ENCODE measurements around the gene ELK4. TPM values are rescaled to one million over a fixed set of nuclear protein-coding genes. Genes with fewer than 3 reads are reported as not detected.

ELK4 gene
- total RNA-seq, 1 donor from 2014 or later, result 35.2 TPM

DNA sequence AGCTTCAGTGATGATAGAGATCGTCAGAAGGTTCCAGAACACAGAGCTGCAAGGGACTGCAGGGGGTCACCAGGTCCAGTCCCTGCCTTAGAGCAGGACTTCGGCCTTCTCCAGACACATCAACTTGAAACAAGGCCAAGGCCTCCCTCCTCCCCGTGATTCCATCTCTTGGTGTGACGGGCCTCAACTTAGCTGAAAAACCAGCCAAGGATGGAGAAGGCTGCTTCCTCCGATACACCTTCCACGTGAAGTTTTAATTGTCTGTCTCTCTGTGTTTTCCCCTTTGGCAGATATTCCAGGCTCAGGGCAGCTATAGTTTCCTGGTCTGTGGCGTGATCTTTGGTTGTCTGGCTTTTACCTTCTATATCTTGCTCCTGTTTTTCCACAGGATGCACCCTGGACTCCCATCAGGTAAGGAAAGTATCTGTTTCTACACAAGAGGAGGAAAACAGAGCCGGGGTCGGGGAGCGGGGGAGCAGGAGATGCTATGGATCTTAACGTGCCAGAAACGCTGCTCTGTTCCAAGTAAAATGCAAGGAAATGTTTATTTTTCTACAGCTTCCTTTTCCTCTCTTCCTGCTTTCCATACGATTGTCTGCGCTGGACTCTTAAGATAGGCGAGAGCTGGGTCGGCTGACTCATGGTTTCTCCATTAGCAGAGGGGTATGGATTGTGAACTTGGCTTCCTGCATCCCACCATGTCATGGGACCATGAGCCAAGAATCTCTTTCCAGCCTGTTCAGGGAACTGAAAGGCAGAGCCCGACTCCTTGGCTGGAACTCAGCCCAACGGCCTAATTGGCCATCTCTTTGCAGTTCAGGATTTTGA lies 32.8 kb downstream of the ELK4 start:
- DNase-seq (ENCODE audit: extremely low read depth, low read depth, low spot score), result peak; percentile 96

DNA sequence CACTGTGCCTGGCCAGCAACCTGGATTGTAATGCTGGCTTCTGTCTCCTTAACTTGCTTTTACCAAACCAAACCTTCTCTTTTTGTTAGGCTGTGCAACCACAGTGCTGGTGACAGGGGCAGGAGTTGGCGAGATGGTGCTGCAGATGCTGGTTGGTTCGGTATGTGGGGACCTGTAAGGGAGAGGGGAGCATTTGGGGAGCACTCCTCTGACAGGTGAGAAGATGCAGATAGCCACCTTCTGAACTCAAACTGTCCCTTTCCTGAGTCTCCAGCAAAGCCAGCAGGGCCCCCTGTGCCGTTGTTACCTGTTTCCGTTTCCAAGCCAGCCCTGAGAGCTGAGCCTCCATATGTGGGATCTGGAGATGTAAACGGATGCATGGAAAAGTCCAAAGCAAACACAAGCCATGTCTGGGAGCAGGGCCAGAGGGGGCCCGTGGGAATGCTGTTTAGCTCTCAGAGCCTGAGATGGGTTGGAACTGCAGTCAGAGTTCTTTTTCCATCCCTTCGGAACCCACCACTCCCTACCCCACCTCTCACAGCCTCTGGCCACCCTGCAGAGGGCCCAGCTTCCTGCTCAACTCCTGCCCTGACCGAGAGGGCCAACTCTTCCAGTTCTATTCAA lies 34.0 kb downstream of the ELK4 start:
- DNase-seq (ENCODE audit: extremely low read depth, low read depth, low spot score), result no peak

DNA sequence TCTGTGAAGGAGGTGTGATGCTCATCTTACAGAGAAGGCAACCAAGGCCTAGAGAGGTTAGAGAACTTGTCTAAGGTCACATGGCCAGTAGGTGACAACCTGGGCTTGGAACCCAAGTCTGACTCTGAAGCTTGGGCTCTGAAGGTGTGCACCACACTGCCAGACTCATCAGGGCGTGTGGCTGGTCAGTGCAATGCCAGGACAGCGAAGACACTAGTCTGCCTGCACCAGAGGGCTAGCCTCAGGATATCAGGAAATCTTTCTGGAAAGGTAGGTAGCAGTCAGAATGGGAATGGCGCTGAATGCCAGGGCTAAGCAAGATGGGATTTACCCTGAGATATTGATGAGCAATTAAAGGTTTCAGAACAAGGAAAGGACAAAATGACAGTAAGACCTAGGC lies 34.9 kb downstream of the ELK4 start:
- DNase-seq (ENCODE audit: extremely low read depth, low read depth, low spot score), result no peak

DNA sequence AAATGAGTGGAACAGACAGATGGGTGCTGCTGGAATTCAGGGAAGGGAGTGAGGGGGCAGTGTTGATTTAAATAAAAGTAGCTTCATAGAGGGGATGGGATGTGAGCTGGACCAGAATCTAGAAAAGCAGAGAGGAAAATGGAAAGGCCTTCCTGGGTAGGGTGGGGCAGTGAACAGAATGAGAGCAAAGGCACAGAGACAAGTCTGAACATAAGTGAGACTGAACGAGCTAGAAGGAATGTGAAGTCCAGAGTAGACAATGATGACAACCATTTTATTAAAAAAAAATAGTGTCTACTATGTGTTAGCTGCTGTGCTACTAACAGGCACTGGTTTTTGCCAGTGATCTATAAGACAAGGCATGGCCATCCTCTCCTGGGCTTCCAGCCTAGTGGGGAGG lies 36.0 kb downstream of the ELK4 start:
- DNase-seq (ENCODE audit: extremely low read depth, low read depth, low spot score), result no peak

DNA sequence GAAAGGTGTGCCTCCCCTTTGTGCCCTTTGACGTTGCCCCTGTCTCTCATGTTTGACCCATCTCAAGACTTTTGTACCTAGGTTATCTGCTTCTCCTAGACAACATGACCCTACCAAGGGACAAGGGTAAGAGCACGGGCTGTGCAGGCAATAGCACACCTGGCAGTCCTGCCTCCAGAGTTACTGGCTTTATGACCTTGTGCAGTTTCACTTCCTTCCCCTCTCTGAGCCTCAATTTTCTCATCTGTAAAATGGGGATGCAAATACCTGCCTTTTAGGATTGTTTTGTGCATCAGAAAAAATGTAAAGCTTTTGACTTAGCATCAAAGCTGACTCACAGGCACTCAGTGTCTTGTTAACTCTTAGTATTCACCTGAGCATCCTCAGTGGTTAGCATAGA lies 36.4 kb downstream of the ELK4 start:
- no peak for DNase-seq (ENCODE audit: extremely low read depth, low read depth, low spot score)

DNA sequence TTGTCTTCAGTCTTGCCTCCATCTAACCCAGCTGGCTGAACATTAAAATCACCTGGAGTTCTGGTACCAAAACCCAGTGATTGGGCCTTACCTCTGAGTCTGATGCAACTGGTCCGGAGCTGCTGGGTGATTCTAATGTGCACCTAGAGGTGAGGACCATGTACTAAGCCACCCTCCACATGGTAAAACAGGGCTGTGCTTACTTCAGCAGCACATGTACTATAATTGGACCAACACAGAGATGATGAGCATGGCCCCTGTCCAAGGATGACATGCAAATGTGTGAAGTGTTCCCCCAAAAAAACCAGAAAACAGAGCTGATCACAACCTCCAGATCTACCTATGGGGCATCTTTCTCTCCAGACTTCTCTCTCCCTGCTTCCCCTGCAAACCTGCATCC lies 37.0 kb downstream of the ELK4 start:
- no peak for DNase-seq (ENCODE audit: extremely low read depth, low read depth, low spot score)

DNA sequence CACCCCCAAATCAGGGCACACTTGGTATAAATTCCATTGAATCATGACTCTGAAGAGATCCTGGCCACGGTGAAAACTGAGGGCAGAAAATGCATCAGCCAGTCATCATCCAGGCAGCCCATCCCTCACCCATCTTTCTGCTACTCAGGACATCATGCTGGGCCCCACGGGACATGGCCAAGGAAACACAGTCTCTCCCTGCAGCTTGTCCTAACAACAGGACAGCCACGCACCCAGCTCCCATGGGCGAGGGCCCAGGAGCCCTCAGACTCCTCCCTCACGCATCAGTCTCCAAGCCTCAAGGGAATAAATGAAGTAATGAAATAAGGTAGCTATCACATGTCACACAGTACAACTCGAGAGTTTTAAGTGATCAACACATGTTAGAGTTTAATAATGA lies 37.8 kb downstream of the ELK4 start:
- DNase-seq (ENCODE audit: extremely low read depth, low read depth, low spot score), result no peak

DNA sequence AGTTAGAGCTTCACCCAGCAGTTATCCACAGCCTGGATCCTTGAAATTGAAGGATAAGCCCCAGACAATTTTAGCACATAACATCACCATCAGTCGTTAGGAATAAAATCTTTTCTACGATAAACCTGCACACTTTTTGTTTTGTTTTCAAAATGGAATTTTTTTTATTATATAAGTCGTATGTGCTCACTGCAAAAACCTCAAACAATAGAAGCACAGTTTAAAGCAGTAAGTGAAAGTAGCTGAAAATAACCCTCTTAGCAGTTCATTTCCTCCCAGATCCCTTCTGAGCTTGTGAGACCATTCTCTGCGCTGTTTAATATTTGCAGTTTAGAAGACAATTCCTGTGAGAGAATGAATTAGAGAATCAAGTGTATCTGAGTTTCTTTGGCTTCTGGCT lies 38.3 kb downstream of the ELK4 start:
- no peak for DNase-seq (ENCODE audit: extremely low read depth, low read depth, low spot score)

DNA sequence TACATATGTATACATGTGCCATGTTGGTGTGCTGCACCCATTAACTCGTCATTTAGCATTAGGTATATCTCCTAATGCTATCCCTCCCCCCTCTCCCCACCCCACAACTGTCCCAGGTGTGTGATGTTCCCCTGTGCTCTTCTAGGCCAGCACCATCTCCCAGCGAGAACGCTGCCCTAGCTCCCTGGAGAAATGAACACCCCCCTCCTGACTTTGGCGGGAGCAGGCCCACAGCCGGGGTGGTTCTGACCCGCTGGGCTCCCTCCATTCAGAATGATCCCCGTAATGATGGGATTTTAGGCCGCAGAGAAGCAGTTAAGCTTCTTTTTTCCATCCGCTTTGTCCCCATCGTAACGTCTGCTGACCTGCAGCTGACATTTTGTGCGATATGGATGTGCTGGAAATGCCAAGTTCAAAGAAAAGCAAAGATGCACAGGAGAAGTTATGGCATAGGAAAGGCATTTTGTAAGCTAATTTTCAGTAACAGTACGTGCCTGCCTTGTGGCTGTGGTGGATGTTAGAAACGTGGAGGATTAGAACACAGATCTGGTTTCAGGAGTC lies 39.3 kb downstream of the ELK4 start:
- no peak for DNase-seq (ENCODE audit: extremely low read depth, low read depth, low spot score)

DNA sequence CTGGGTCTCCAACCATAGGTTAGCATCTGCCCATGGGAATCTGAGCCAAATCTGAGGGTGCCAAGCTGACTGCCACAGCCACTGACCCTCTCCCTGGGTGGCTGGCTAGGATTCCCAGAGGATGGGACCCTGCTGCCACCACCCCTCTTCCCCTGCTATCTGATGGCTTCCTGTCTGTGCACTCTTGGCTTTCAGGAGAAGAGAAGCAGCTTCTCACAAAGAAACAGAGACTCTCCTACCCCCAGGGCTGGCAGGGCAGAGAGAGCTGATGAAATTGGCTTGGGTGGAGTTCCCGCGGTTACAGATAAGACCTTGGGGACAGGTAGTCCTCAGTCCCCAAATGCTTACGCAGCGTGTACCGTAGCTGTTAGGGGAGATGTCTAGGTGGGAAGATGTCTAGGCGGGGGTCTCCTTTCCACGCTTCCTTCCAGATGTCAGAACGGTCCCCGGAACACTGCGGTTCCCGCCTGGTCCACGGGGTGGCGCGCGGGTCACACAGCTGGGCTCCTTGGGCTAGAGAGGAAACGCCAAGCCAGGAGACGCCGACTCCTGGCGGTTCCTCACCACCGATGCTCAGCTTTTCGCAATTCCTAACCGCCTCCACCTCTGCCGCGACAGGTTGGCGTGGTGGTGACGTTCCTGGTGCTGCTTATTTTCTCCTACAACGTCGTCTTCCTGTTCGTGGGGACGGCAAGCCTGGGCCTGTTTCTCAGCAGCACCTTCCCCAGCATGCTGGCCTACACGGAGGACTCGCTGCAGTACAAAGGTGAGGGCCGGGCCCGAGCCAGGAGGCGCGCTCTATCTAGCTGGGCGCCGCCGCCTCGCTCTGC lies 40.1 kb downstream of the ELK4 start:
- no peak for DNase-seq (ENCODE audit: extremely low read depth, low read depth, low spot score)

DNA sequence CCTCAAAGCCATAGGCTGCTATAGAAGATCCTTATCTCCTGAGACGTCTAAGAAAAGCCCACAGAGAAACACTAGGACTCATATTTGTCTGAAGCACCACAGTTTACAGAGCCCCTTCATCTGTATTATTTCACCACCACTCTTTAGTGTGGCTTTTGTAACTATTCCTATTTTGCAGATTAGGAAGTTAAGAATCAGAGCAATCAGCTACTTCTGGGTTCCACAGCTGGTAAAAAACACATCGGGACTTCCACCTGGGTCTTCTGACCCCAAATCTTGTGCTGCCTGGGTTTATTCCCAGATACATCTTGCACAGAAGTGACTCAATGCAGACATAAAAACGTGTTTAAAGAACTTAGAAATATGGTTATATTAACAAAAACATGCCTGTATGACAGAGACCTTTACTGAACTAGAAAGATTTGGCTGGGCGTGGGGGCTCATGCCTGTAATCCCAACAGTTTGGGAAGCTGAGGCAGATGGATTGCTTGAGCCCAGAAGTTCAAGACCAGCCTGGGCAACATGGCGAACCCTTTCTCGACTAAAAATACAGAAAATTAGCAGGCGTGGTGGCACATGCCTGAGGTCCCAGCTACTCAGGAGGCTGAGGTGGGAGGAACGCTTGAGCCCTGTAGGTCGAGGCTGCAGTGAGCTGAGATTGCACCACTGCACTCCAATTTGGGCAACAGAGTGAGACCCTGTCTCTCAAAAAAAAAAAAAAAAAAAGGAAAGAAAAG lies 40.9 kb downstream of the ELK4 start:
- no peak for DNase-seq (ENCODE audit: extremely low read depth, low read depth, low spot score)

DNA sequence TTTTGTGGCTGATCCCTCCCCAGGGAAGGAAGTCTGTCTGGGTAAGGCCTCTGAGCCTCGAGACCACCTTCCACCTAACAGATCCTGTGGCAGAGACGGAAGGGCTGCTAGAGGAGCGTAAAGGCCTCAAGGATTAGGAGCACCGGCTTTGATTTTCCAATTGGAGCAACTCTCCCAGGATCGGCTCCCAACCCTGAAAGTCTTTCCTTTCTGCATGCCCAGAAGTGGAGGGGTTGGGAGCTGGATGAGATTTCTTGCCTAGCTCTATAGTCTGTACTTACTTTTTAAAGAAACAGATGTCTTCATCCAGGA lies 41.4 kb downstream of the ELK4 start:
- DNase-seq (ENCODE audit: extremely low read depth, low read depth, low spot score), result no peak

DNA sequence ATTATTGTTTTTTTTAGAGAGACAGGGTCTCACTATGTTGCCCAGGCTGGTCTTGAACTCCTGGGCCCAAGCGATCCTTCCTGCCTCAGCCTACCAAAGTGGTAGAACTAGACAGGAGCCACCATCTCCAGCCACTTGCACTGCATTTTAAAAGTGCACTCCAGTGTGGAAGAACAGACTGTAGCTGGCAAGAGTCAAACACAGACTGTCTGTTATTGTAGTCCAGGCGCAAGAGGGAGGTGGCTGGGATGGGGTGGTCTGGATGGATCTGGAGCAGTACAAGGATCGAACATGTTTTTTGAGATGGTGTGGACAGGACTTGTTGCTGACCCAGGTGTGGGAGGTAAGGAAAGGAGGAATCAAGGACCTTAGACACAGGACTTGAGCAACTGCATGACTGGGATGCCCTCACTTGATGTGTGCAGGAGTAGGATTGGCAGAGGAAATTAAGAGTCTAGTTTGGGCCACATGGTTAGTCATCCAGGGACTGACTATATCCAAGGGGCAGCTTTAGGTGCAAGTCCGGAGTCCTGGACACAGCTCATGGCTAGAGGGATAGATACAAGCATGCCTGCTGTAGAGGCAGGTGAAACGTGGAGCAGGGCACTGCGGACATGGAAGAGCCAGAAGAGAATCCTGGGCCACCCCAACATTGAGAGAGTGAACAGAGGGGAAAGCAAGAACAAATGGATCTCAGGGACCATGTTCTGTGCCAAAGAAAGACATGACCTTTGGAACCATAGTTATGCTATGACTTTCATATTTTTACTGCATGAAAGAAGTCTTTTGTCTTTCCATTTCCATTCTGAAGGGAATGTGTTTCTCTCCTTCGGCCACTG lies 42.0 kb downstream of the ELK4 start:
- no peak for DNase-seq (ENCODE audit: extremely low read depth, low read depth, low spot score)

DNA sequence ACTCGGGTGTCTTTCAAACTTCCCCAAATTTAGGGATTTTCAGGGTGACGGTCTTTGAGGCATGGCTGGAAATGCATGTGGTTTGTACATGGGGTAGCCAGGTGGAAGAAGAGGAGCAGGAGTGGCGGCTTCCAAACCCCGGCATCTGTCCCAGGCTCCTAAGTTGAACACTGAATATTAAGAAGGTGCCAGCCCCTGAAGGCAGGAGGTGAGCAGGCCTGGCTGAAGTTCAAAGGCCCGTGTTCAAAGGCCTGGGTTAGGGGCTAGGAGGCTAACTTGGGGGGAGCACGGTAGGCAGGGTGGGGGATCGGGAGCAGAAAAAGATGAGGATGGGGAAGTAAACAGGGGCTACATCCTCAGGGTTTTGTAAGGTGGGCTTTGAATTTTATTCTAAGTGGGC lies 42.8 kb downstream of the ELK4 start:
- DNase-seq (ENCODE audit: extremely low read depth, low read depth, low spot score), result no peak

DNA sequence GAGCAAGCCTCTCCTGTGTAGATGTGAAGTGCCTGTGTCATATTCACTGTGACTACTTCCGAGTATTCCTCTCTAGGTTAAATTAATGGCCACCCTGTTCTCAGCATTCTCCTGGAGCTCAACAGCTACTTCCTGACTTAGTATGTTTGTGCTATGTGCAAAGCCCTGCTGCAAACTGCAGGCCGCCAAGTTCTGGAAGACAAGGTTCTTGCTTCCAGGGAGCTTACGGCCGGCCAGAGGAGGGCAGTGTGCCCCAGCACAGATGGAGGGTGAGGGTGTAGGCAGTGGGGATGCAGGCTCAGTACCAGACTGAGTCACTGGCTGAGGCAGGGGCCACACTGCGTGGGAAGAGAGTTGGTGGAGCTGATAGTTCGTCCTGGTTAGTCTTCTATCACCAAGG lies 43.2 kb downstream of the ELK4 start:
- no peak for DNase-seq (ENCODE audit: extremely low read depth, low read depth, low spot score)

DNA sequence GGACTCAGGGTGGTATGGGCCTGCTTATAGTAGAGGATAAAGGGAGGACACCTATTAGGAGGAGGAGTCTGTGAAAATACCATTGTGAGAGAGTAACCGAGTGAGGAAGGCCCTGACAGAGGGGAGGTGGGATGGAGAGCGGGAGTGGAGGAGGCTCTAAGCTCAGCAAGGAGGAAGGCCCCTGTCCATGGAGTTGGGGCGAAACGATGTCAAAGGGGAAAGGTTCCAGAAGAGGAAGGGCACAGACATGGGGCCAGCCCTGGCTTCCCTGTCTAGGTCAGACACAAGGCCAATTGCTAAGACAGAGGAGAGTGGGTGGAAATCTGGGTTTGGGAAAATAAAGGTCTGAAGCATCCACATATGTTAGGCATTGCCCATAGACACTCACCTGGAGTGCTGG lies 44.2 kb downstream of the ELK4 start:
- no peak for DNase-seq (ENCODE audit: extremely low read depth, low read depth, low spot score)

DNA sequence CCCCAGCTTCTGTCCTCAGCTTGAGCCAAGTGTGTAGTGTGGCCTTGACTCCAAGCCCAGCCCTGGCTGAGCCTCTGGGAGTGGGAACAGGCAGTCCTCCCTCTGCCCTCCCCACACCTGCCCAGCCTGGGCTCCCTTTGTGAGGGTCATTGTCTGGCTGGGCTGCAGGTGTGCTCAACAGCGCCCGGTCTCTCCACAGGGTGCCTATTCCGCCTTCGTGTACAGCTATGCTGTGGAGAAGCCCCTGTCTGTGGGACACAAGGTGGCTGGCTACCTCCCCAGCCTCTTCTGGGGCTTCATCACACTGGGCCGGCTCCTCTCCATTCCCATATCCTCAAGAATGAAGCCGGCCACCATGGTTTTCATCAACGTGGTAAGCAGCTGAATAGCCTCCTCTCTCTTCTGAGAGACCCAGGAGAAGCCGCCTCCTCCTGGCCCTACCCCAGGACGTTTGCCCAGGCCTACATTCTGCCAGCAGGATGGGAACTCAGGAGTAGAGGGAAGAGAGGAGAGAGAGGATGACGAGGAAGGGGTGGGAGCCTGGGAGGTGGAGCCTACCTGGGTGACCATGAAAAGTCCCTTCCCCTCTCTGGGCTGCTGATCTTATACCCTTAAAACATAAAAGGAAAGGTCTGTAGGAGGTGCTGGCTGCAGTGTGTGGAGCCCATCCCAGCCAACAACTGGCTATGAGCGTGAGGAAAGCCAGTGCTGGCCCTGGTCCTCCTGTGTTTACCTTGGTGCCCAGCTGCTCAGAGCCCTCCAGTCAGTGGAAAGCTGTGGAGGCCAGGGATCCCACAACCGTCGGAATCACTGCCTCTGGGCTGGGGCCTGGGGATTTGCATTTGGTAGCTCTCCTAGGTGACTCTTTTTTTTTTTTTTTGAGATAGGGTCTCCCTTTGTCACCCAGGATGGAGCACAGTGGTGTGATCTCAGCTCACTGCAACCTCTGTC lies 45.7 kb downstream of the ELK4 start:
- DNase-seq (ENCODE audit: extremely low read depth, low read depth, low spot score), result no peak

DNA sequence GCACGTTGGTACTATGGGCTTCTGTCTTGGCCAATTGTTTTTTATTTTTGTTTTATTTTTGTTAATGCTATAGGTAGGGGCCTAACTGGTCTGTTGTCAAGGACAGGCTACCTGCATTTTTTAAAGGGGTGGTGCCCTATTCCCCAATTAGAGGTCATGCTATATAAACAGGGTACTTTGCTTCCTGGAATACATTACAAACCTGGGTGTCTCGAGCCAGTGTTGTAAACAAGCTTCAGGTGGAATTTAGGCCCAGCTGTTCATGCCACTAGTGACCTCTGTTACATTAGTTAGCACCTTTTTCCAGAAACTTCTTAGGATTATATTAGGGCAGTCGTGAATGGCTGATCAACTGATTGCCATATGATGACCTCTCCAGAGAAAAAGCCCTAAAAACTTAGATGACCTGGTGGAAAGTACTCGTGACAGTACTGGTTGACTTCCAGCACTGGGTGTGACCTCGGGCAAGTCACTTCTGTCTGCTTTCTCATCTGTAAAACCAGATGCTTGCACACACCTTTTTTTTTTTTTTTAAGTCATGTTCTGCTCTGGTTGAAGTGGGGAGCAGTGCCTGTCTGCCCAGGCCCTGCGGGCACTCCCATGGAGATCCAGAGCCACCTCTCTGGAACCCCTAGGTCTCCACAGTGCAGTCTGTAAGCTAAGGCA lies 46.5 kb downstream of the ELK4 start:
- DNase-seq (ENCODE audit: extremely low read depth, low read depth, low spot score), result no peak
